Testis (tissue), 2 donors: Measurements from ENCODE around the gene ULK4.

Experiments used
- POLR2A ChIP-seq: fragments of 450-650 bp; IDR thresholded peaks from one replicate; pipeline ENCODE4 v1.6.1; 2017; ENCODE audit warnings: antibody characterized with exemption, mild to moderate bottlenecking, moderate library complexity
- TF ChIP-seq, protein P1 (sequence below), 3 experiments: fragments of 450-650 bp in 2 of 3; fragments of 200-600 bp in 1 of 3; sonication (generic) in 1 of 3; IDR thresholded peaks; one replicate each; pipeline ENCODE4 v1.5.1; 2016 to 2019; ENCODE audit warnings: antibody characterized with exemption in 3 of 3, mild to moderate bottlenecking in 2 of 3, moderate library complexity in 1 of 3

DNA sequence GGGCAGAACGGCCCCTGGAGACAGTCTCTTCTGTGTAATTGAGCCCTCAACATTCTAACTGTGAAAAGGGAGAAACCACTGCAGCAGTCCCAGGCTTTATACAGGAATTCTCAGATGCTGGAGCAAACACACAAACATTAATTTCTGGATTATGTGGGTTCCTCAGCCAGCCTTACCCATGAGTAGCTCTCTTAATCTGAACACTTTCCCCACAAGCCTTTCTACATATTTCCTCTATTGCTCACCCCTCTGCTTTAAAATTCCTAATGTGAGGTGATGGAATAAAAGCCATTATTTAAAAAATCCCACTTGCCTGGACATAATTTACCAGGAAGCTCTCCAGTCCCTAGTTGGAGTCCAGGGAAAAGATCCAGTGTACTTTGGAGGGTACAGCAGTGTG, 623.6 kb downstream of the ULK4 start:
- TF ChIP-seq POLR2A = no peak
- TF ChIP-seq, protein P1, sequence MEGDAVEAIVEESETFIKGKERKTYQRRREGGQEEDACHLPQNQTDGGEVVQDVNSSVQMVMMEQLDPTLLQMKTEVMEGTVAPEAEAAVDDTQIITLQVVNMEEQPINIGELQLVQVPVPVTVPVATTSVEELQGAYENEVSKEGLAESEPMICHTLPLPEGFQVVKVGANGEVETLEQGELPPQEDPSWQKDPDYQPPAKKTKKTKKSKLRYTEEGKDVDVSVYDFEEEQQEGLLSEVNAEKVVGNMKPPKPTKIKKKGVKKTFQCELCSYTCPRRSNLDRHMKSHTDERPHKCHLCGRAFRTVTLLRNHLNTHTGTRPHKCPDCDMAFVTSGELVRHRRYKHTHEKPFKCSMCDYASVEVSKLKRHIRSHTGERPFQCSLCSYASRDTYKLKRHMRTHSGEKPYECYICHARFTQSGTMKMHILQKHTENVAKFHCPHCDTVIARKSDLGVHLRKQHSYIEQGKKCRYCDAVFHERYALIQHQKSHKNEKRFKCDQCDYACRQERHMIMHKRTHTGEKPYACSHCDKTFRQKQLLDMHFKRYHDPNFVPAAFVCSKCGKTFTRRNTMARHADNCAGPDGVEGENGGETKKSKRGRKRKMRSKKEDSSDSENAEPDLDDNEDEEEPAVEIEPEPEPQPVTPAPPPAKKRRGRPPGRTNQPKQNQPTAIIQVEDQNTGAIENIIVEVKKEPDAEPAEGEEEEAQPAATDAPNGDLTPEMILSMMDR (IDR thresholded peaks at IDR 0.05) = no peak
